ENCODE data around the gene ALPI.

- TF ChIP-seq POLR2A (IDR thresholded peaks at IDR 0.05; ENCODE audit: low read depth, low read length) (no peak), POLR2AphosphoS5 (IDR thresholded peaks at IDR 0.05; ENCODE audit: low read depth, low read length) (no peak)
These were observed 16.8 kb upstream of the ALPI start for GRCh38 chr2:232438951-232439757.
